Esophagus squamous epithelium (tissue), 5 donors: ENCODE measurements around the gene MICAL1. TPM values are rescaled to one million over a fixed set of nuclear protein-coding genes. Genes with fewer than 3 reads are reported as not detected.
A peak's percentile ranks its signal among the peaks of the same experiment; 100 is the strongest.

Experiments
- DNase-seq: peaks from one replicate; lab custom pipeline; 2025; lab: John Stamatoyannopoulos, UW
- H3K27ac ChIP-seq, 4 donors: fragments of 200-600 bp; sonication (generic); one replicate each; pipeline ENCODE4 v1.5.1; 2016 to 2019; ENCODE audit warnings: mild to moderate bottlenecking in 1 of 4
- H3K27me3 ChIP-seq, 4 donors: fragments of 200-600 bp; sonication (generic); 1 replicate in 3 of 4; 2 replicates in 1 of 4; pipeline versions ENCODE4 v1.5.1 to v1.6.0; 2017 to 2021; ENCODE audit warnings: antibody characterized with exemption in 1 of 4
- H3K36me3 ChIP-seq, 3 donors: fragments of 200-600 bp; sonication (generic); one replicate each; pipeline ENCODE4 v1.5.1; 2016 to 2019
- H3K4me1 ChIP-seq, 3 donors: fragments of 200-600 bp; sonication (generic); one replicate each; pipeline ENCODE4 v1.5.1; 2017 to 2019
- H3K4me3 ChIP-seq, 4 donors: fragments of 200-600 bp; sonication (generic); 1 replicate in 3 of 4; 2 replicates in 1 of 4; pipeline ENCODE4 v1.5.1; 2016 to 2019; ENCODE audit warnings: mild to moderate bottlenecking in 2 of 4, moderate library complexity in 1 of 4
- H3K9me3 ChIP-seq, 3 donors: fragments of 200-600 bp; sonication (generic); one replicate each; pipeline ENCODE4 v1.5.1; 2016 to 2019
- POLR2A ChIP-seq, 4 donors: fragments of 450-650 bp; IDR thresholded peaks; one replicate each; pipeline ENCODE4 v1.6.1; 2017; ENCODE audit warnings: antibody characterized with exemption in 4 of 4, mild to moderate bottlenecking in 4 of 4, moderate library complexity in 3 of 4
- WGBS, 2 donors: methylation state at CpG; one replicate each; pipeline ENCODE4 v1.1.5; 2018; 5-methylcytosine and 5-hydroxymethylcytosine counted together
- intact Hi-C: fragments of 100-400 bp; cut with DNase I; formaldehyde crosslinking; loops from one replicate; pipeline ENCODE4 v1.15.0; 2022
- total RNA-seq, 4 donors: library from RNA; depleted of rRNA; stranded (reverse); fragments of >200 nt; gene quantifications; one replicate each; pipeline ENCODE4 v1.1.0, GENCODE V29; 2016
- TF ChIP-seq, protein P1 (sequence below), 6 experiments: fragments of 450-650 bp in 4 of 6; fragments of 200-600 bp in 2 of 6; sonication (generic) in 2 of 6; IDR thresholded peaks; one replicate each; pipeline ENCODE4 v1.5.1; 2016 to 2019; ENCODE audit warnings: antibody characterized with exemption in 6 of 6, mild to moderate bottlenecking in 4 of 6, moderate library complexity in 4 of 6
- donor health status: DM: yes; HTN: yes; CAD: no.

The MICAL1 gene
- total RNA-seq, 4 donors from 2014 or later: 11.9 to 20.0 (median 12.6) TPM

DNA sequence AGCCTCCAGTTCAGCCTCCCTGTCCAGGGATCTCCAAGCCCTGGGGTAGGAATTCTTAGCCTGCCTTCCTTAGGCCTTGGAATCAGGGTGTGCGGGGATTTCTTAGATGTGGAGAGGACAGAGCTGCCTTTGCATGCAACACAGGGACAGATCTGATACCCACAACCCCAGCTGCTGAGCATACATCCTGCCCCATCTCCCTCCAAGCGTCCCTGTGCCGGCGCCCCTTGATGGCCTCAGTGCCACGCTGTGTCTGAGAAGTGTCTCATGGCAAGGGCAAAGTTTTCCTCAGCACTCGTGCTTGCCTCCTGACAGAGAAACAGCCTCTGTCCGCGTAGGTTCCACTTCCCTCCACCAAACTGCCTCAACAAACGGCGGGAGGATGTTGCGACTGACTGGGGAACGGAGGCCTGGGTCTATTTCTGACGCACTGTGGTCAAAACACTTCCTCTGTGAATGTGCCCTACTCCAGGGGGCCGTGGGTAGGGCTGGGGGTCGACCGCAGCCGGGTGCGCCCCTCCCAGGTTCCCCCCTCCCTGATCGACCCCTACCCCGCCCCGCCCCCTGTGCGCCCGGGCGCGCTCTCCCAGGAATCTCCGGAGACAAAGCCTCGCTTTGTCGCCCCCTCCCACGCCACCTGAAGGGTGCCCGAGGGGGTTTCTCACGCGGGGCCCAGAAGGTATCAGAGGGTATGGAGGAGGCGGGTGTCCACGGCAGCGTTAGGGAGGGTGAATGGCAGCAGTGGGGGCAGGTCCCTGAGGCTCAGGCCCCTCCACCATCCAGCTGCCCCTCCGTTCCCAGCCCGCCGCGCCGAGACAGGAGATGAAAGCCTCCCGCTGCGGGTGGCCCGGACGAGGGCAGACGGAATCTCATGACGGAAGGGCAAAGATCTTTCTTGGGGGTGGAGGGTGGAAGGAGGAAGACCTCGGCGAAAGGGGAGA is 806 bp downstream of the MICAL1 start:
- H3K36me3 ChIP-seq: peaks cover 0 to 10% (median 0%) of the 10 kb centered on the region in 3 donors
- peak overlapping the region; percentile 44 to 93 (median 74) for H3K4me3 ChIP-seq
- no peaks in the 10 kb centered on the region for H3K27me3 ChIP-seq
- intact Hi-C loops: no loop called here
- TF ChIP-seq POLR2A (IDR thresholded peaks at IDR 0.05): peak in 1 of 4 donors; percentile 61
- TF ChIP-seq, protein P1, sequence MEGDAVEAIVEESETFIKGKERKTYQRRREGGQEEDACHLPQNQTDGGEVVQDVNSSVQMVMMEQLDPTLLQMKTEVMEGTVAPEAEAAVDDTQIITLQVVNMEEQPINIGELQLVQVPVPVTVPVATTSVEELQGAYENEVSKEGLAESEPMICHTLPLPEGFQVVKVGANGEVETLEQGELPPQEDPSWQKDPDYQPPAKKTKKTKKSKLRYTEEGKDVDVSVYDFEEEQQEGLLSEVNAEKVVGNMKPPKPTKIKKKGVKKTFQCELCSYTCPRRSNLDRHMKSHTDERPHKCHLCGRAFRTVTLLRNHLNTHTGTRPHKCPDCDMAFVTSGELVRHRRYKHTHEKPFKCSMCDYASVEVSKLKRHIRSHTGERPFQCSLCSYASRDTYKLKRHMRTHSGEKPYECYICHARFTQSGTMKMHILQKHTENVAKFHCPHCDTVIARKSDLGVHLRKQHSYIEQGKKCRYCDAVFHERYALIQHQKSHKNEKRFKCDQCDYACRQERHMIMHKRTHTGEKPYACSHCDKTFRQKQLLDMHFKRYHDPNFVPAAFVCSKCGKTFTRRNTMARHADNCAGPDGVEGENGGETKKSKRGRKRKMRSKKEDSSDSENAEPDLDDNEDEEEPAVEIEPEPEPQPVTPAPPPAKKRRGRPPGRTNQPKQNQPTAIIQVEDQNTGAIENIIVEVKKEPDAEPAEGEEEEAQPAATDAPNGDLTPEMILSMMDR (IDR thresholded peaks at IDR 0.05): no peak
- H3K27ac ChIP-seq: peak overlapping the region; percentile 72 to 92 (median 87)
- WGBS, 2 donors: 0 to 4% methylated on average over 3 to 22 of the region's 48 CpGs
- H3K4me1 ChIP-seq: peaks cover 31 to 67% (median 34%) of the 10 kb centered on the region in 3 donors
- DNase-seq: peak; percentile 31
- H3K9me3 ChIP-seq: no peaks in the 10 kb centered on the region

DNA sequence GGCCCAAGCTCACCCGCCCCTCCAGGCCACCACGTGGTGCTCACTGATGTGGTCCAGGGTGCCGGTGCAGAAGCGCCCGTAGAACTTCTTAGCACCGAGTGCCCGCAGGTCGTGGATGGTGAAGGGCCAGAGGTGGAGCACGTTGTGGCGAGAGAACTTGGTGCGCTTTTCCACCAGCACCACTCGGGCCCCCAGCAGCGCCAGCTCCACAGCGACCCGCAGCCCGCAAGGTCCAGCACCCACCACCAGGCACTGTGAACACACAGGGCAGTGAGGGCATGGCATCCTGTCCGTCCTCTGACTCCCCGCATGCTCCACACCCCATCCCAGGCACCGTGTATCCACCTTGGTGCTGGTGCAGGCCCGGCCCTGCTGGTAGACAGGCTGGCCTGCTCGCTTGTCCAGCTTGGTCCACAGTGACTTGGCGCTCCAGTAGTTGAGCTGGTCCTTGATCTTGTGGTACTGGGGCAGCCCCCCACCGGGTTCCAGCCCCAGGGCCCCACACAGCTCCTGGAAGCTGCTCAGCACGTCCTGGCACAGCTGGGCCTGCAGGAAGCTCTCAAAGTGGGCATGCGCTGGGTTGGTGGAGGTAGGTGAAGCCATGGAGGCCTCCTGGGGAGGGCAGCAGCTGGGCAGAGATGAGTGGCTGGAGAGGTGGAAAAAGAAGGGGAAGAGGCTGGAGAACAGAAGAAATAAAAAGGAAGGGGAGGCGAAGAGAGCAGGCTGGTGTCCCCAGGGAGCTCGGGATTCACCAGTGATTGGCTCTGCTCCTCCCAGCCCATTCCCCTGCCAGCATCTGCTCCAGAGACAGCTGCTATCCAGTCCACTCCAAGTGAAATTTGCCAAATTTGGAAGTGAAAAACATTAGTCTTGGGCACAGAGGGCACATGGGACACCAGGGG is 1.7 kb downstream of the MICAL1 start:
- H3K9me3 ChIP-seq: no peaks in the 10 kb centered on the region
- peaks cover 31 to 73% (median 34%) of the 10 kb centered on the region in 3 donors for H3K4me1 ChIP-seq
- intact Hi-C loops: no loop called here
- 90 to 91% methylated on average over 17 to 24 of the region's 27 CpGs for WGBS, 2 donors
- DNase-seq: no peak
- H3K27me3 ChIP-seq: no peaks in the 10 kb centered on the region
- peak overlapping the region; percentile 72 to 92 (median 87) for H3K27ac ChIP-seq
- TF ChIP-seq POLR2A (IDR thresholded peaks at IDR 0.05): no peak
- TF ChIP-seq, protein P1 (IDR thresholded peaks at IDR 0.05): no peak
- H3K36me3 ChIP-seq: peaks cover 0 to 10% (median 0%) of the 10 kb centered on the region in 3 donors
- peak overlapping the region in 3 of 4 donors; percentile 70 to 93 (median 78) for H3K4me3 ChIP-seq

DNA sequence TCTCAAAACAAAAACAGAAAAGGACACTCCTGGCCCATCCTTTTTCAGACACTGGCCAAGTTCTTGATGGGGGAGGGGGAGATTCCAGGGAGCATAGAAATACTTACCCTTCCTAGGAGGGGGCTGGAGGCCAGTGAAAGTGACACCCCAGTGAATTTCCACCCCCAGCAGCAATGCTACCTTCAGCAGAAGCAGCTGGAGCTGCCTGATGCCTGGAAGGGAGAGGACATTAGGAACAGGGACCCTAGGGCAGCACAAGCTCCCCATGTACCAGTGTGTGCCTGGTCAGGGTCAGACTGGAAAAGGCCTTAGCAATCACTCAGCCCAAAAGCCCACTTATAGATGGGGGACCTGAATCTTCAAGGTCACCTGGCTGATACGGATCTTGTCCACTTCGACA is 2.4 kb downstream of the MICAL1 start:
- intact Hi-C loops: no loop called here
- peaks cover 0 to 10% (median 0%) of the 10 kb centered on the region in 3 donors for H3K36me3 ChIP-seq
- H3K9me3 ChIP-seq: no peaks in the 10 kb centered on the region
- no peaks in the 10 kb centered on the region for H3K27me3 ChIP-seq
- H3K4me1 ChIP-seq: peaks cover 31 to 67% (median 34%) of the 10 kb centered on the region in 3 donors
- H3K4me3 ChIP-seq: no peak overlapping the region
- no peak for DNase-seq
- TF ChIP-seq, protein P1 (IDR thresholded peaks at IDR 0.05): no peak
- peak overlapping the region in 1 of 4 donors; percentile 92 for H3K27ac ChIP-seq
- WGBS, 2 donors: no CpG with 5 or more reads among the region's 2 CpGs

DNA sequence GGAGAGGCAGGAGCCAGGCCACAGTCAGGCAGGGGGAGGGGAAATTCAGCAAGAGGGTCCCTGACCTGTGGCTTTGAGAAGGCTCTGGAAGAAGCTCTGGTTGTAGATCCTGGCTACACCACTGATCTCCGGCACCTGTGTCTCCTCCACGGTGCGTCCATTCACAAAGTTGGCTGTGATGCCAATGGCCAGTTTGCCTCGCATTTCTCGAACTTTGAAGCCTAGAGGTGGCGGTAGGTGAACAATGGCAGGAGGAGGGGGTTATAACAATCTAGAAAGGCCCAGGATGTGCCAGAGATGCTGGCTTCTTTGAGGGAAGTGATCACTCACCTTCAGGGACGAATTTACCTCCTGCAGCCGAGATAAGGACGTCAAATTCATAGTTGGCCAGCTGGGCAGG is 3.4 kb downstream of the MICAL1 start:
- TF ChIP-seq POLR2A (IDR thresholded peaks at IDR 0.05): no peak
- TF ChIP-seq, protein P1 (IDR thresholded peaks at IDR 0.05): no peak
- Histone ChIP-seq H3K36me3 (peaks cover 0 to 10% (median 0%) of the 10 kb centered on the region in 3 donors), H3K27ac (no peak overlapping the region), H3K27me3 (no peaks in the 10 kb centered on the region), H3K4me1 (peaks cover 28 to 57% (median 31%) of the 10 kb centered on the region in 3 donors), H3K9me3 (no peaks in the 10 kb centered on the region), H3K4me3 (no peak overlapping the region)
- intact Hi-C loops: no loop called here
- DNase-seq: no peak
- whole genome bisulfite sequencing, 2 donors: 83 to 91% methylated on average over 5 to 9 of the region's 9 CpGs
